Trophoblast cell (in vitro differentiated cells and primary cell): ENCODE results near the gene BTG1.

Source experiments
- DNase-seq, 2 donors: peaks; one replicate each; pipeline ENCODE4 v3.0.0-alpha.2; 2016
- H2AFZ ChIP-seq: 2 replicates; pipeline ENCODE4 v1.6.1; 2013; ENCODE audit warnings: low read length, moderate library complexity, mild to moderate bottlenecking; ENCODE audit not compliant: insufficient read depth, poor library complexity
- H2AK5ac ChIP-seq: 2 replicates; pipeline ENCODE4 v1.6.1; 2013; ENCODE audit warnings: mild to moderate bottlenecking, low read length
- H2BK120ac ChIP-seq: 2 replicates; pipeline ENCODE4 v1.6.1; 2013; ENCODE audit warnings: low read length, mild to moderate bottlenecking, moderate library complexity; ENCODE audit not compliant: insufficient read depth, poor library complexity
- H2BK12ac ChIP-seq: 2 replicates; pipeline ENCODE4 v1.6.1; 2013; ENCODE audit warnings: mild to moderate bottlenecking, low read length, moderate library complexity
- H2BK5ac ChIP-seq: 2 replicates; pipeline ENCODE4 v1.6.1; 2013; ENCODE audit warnings: low read length, low read depth, moderate library complexity, mild to moderate bottlenecking; ENCODE audit not compliant: poor library complexity
- H3K14ac ChIP-seq: 2 replicates; pipeline ENCODE4 v1.6.1; 2013; ENCODE audit warnings: mild to moderate bottlenecking, low read length
- H3K18ac ChIP-seq: 2 replicates; pipeline ENCODE4 v1.6.1; 2013; ENCODE audit warnings: mild to moderate bottlenecking, low read length
- H3K23ac ChIP-seq: 2 replicates; pipeline ENCODE4 v1.6.1; 2013; ENCODE audit warnings: low read length
- H3K27ac ChIP-seq: 2 replicates; pipeline ENCODE4 v1.5.1; 2013; ENCODE audit warnings: low read depth, mild to moderate bottlenecking, inconsistent platforms, low read length, moderate library complexity
- H3K27me3 ChIP-seq: 2 replicates; pipeline ENCODE4 v1.6.1; 2013; ENCODE audit warnings: inconsistent platforms, mild to moderate bottlenecking, low read length, moderate library complexity; ENCODE audit not compliant: insufficient read depth
- H3K36me3 ChIP-seq, 2 experiments: 1 replicate in 1 of 2; 2 replicates in 1 of 2; pipeline ENCODE4 v1.6.1; 2013; ENCODE audit warnings: low read length in 2 of 2, mild to moderate bottlenecking in 2 of 2, moderate library complexity in 1 of 2; ENCODE audit not compliant: insufficient read depth in 2 of 2, control insufficient read depth in 1 of 2
- H3K4ac ChIP-seq: 2 replicates; pipeline ENCODE4 v1.6.1; 2013; ENCODE audit warnings: low read depth, mild to moderate bottlenecking, low read length, moderate library complexity
- H3K4me1 ChIP-seq, 2 experiments: 1 replicate in 1 of 2; 2 replicates in 1 of 2; pipeline ENCODE4 v1.6.1; 2013; ENCODE audit warnings: low read length in 2 of 2, mild to moderate bottlenecking in 2 of 2, moderate library complexity in 1 of 2; ENCODE audit not compliant: insufficient read depth in 2 of 2, control insufficient read depth in 1 of 2
- H3K4me2 ChIP-seq: 2 replicates; pipeline ENCODE4 v1.6.1; 2013; ENCODE audit warnings: inconsistent platforms, mild to moderate bottlenecking, low read length, moderate library complexity
- H3K4me3 ChIP-seq: 2 replicates; pipeline ENCODE4 v1.5.1; 2013; ENCODE audit warnings: mild to moderate bottlenecking, low read depth, low read length, inconsistent platforms
- H3K79me1 ChIP-seq: one replicate; pipeline ENCODE4 v1.6.1; 2013; ENCODE audit warnings: low read length
- H3K79me2 ChIP-seq: 2 replicates; pipeline ENCODE4 v1.6.1; 2013; ENCODE audit warnings: low read length, mild to moderate bottlenecking; ENCODE audit not compliant: control insufficient read depth, insufficient read depth, poor library complexity
- H3K9ac ChIP-seq: 2 replicates; pipeline ENCODE4 v1.6.1; 2013; ENCODE audit warnings: mild to moderate bottlenecking, low read length
- H3K9me3 ChIP-seq: 2 replicates; pipeline ENCODE4 v1.6.1; 2013; ENCODE audit warnings: low read depth, mild to moderate bottlenecking, control low read depth, inconsistent platforms, low read length; ENCODE audit not compliant: insufficient read depth
- H4K12ac ChIP-seq: 2 replicates; pipeline ENCODE4 v1.6.1; 2013; ENCODE audit warnings: low read depth, mild to moderate bottlenecking, low read length, moderate library complexity
- H4K8ac ChIP-seq: 2 replicates; pipeline ENCODE4 v1.6.1; 2013; ENCODE audit warnings: low read depth, mild to moderate bottlenecking, low read length, moderate library complexity
- H4K91ac ChIP-seq: one replicate; pipeline ENCODE4 v1.6.1; 2013; ENCODE audit warnings: low read depth, mild to moderate bottlenecking, low read length, moderate library complexity
- WGBS: extraction: QIAGEN DNeasy Blood & Tissue Kit; methylation state at CpG from one replicate; pipeline ENCODE4 v1.1.7; 2013; ENCODE audit warnings: missing lambda C conversion rate; ENCODE audit not compliant: insufficient read length, insufficient coverage; ENCODE audit errors: extremely low coverage; 5-methylcytosine and 5-hydroxymethylcytosine counted together

The BTG1 gene

DNA sequence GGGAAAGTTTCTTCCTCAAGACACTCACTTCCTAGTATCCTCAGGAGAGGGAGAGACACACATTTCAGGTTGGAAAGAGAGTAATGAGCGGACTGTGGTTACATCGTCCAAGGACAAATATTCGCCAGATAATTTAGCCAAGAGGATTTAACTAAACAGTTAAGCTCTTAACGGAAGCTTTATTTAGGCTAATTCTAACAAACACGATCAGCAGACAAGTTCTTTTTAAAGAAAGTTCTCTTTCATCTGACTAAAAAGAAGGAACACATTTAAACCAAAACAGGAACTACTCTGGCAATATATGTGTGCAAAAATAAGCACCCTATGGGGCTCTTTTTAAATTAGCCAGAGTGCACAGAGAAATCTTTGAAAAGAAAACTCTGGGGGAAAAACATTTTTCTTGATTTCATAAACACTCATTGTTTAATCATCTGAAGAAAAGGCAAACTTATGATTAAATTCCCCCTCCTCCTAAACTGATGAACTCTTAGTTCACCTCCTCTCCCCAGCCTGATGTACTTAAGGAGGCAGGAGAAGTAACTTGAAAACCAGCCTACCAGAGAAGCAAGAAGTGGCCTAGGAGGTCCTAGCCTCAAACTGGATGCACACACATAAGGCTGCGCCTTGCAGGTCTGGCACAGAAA, 13.3 kb upstream of the BTG1 start:
- no peak for DNase-seq
- H2AFZ ChIP-seq: no peak overlapping the region
- H3K27ac ChIP-seq: no peak overlapping the region

DNA sequence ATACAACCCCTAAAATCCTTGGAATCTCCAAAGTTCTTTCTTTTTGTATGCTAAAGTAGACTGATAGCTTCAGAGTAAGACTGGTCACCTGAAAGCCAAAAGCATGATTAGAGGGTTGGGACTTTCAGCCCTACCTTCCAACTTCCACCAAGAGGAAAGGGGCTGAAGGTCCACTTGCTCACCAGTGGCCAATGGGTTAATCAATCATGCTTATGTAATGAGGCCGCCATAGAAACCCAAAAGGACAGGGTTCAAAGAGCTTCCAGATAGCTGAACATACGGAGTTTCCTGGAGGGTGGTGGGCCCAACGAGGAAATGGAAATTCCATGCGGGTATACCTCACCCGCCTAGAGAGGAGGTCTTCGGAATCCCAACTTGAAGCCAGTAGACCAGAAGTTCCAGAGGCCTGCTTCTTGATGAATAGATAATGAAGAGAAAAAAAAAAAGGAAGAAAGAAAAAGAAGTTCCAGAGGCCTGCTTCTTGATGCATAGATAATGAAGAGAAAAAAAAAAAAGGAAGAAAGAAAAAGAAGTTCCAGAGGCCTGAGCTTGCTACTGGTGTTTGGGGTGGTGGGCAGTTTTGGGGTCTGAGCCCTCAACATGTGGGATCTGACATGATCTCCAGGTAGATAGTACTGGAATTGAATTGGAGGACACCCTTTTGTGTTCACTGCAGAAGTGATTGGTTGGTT, 11.2 kb upstream of the BTG1 start:
- Histone ChIP-seq H3K27ac (peak overlapping the region; percentile 66), H3K23ac (no peak overlapping the region), H4K91ac (peak overlapping the region; percentile 66), H3K4me3 (no peak overlapping the region), H4K12ac (no peak overlapping the region), H2AK5ac (no peak overlapping the region), H3K4ac (no peak overlapping the region), H3K14ac (no peak overlapping the region), H2BK120ac (no peak overlapping the region), H2BK5ac (no peak overlapping the region), H3K36me3 (no peaks in the 10 kb centered on the region), H3K9ac (no peak overlapping the region), H3K9me3 (no peaks in the 10 kb centered on the region), H3K4me2 (no peak overlapping the region), H2BK12ac (peak overlapping the region; percentile 61), H3K27me3 (no peaks in the 10 kb centered on the region), H2AFZ (no peak overlapping the region), H3K79me1 (no peaks in the 10 kb centered on the region), H3K79me2 (no peaks in the 10 kb centered on the region), H3K18ac (peak overlapping the region; percentile 51), H3K4me1 (peaks cover 0 to 3% of the 10 kb centered on the region in 2 experiments), H4K8ac (no peak overlapping the region)
- no peak for DNase-seq
- WGBS: no CpG with 5 or more reads among the region's 6 CpGs

More for the DNA sequence above, 13.3 kb upstream of the BTG1 start:
- H2BK5ac ChIP-seq: no peak overlapping the region
- H3K23ac ChIP-seq: no peak overlapping the region
- no peaks in the 10 kb centered on the region for H3K79me1 ChIP-seq
- no peaks in the 10 kb centered on the region for H3K36me3 ChIP-seq
- H2BK120ac ChIP-seq: no peak overlapping the region
- no CpG with 5 or more reads among the region's 6 CpGs for WGBS
- H2AK5ac ChIP-seq: no peak overlapping the region
- H3K4me3 ChIP-seq: no peak overlapping the region
- H4K91ac ChIP-seq: no peak overlapping the region
- no peak overlapping the region for H2BK12ac ChIP-seq
- no peak overlapping the region for H4K8ac ChIP-seq
- H4K12ac ChIP-seq: no peak overlapping the region
- peaks cover 0 to 3% of the 10 kb centered on the region in 2 experiments for H3K4me1 ChIP-seq
- H3K9me3 ChIP-seq: no peaks in the 10 kb centered on the region
- no peak overlapping the region for H3K4me2 ChIP-seq
- no peaks in the 10 kb centered on the region for H3K27me3 ChIP-seq
- H3K14ac ChIP-seq: no peak overlapping the region
- H3K79me2 ChIP-seq: no peaks in the 10 kb centered on the region
- H3K4ac ChIP-seq: no peak overlapping the region
- H3K18ac ChIP-seq: no peak overlapping the region
- no peak overlapping the region for H3K9ac ChIP-seq

DNA sequence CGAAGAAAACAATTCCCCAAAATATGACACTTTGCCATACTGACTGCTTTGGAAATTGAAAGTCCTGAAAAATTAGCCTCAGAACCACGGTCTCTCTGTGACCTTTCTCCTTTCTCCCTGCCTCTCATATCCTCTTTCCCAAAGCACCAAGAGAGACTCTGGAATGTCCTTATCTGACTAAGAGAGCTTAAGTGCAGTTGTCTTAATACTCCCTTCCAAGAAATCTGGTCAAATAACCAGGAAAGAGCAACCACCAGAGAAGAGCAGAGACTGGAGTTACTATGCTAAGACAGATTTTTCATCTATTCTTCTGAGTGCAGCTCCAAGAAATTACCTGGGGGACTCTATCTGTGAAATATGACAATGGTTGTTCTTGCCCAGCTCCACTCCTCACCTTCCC, 10.5 kb upstream of the BTG1 start:
- H4K8ac ChIP-seq: no peak overlapping the region
- H3K4me3 ChIP-seq: no peak overlapping the region
- H2BK5ac ChIP-seq: no peak overlapping the region
- H4K12ac ChIP-seq: no peak overlapping the region
- H2AK5ac ChIP-seq: no peak overlapping the region
- H3K36me3 ChIP-seq: no peaks in the 10 kb centered on the region
- peaks cover 2 to 3% of the 10 kb centered on the region in 2 experiments for H3K4me1 ChIP-seq
- no peak overlapping the region for H3K14ac ChIP-seq
- no peak overlapping the region for H2BK120ac ChIP-seq
- no peaks in the 10 kb centered on the region for H3K9me3 ChIP-seq
- H3K18ac ChIP-seq: no peak overlapping the region
- no peak overlapping the region for H3K4ac ChIP-seq
- H3K4me2 ChIP-seq: no peak overlapping the region
- H3K9ac ChIP-seq: no peak overlapping the region
- H3K27me3 ChIP-seq: no peaks in the 10 kb centered on the region
- WGBS: no CpG with 5 or more reads among the region's 2 CpGs
- H3K79me2 ChIP-seq: no peaks in the 10 kb centered on the region
- H3K23ac ChIP-seq: no peak overlapping the region
- no peak overlapping the region for H4K91ac ChIP-seq
- H2BK12ac ChIP-seq: no peak overlapping the region
- no peak overlapping the region for H2AFZ ChIP-seq
- no peaks in the 10 kb centered on the region for H3K79me1 ChIP-seq
- peak overlapping the region; percentile 66 for H3K27ac ChIP-seq
- no peak for DNase-seq

DNA sequence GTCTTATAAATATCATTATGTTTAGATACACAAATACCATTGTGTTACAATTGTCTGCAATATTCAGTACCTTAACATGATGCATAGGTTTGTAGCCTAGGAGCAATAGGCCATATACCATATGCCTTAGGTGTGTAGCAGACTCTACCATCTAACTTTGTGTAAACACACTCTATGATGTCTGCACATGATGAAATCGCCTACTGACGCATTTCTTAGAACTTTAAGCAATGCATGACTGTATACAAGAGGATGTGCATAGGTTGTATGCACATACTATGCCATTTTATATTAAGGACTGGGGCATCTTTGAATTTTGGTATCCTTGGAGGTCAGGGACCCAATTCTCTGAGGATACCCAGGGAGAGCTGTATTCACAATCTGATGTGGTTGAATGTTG, 10.1 kb upstream of the BTG1 start:
- H3K4me2 ChIP-seq: no peak overlapping the region
- no CpG with 5 or more reads among the region's 2 CpGs for WGBS
- H4K91ac ChIP-seq: no peak overlapping the region

More for the DNA sequence above, 10.1 kb upstream of the BTG1 start:
- no peak overlapping the region for H3K4ac ChIP-seq
- H3K23ac ChIP-seq: no peak overlapping the region
- no peak overlapping the region for H3K14ac ChIP-seq
- no peak overlapping the region for H2BK12ac ChIP-seq
- no peaks in the 10 kb centered on the region for H3K27me3 ChIP-seq
- no peak overlapping the region for H2BK120ac ChIP-seq
- peaks cover 2 to 3% of the 10 kb centered on the region in 2 experiments for H3K4me1 ChIP-seq
- H4K12ac ChIP-seq: no peak overlapping the region
- no peaks in the 10 kb centered on the region for H3K36me3 ChIP-seq
- H3K4me3 ChIP-seq: no peak overlapping the region
- H2AFZ ChIP-seq: no peak overlapping the region
- H3K27ac ChIP-seq: peak overlapping the region; percentile 66
- H2AK5ac ChIP-seq: no peak overlapping the region
- no peak overlapping the region for H3K18ac ChIP-seq
- peak; percentile 71 to 88 for DNase-seq
- H2BK5ac ChIP-seq: no peak overlapping the region
- no peak overlapping the region for H3K9ac ChIP-seq
- no peaks in the 10 kb centered on the region for H3K9me3 ChIP-seq
- H3K79me2 ChIP-seq: no peaks in the 10 kb centered on the region
- no peaks in the 10 kb centered on the region for H3K79me1 ChIP-seq
- H4K8ac ChIP-seq: no peak overlapping the region
